Measurements from ENCODE around the gene WFIKKN1.

Gene WFIKKN1

GRCh38 chr16:630815-631405 is at the start of gene WFIKKN1:
Gene WFIKKN1 (plus strand): TSS chr16:630985. CDS start chr16:631254, 269 bp downstream.
- DNase-seq = no peak

- DNase-seq = no peak
Observed at GRCh38 chr16:582218-582613, 48.6 kb upstream of the WFIKKN1 start.

GRCh38 chr16:582614-583331 is 48.0 kb upstream of the WFIKKN1 start:
- no peak for DNase-seq

DNA sequence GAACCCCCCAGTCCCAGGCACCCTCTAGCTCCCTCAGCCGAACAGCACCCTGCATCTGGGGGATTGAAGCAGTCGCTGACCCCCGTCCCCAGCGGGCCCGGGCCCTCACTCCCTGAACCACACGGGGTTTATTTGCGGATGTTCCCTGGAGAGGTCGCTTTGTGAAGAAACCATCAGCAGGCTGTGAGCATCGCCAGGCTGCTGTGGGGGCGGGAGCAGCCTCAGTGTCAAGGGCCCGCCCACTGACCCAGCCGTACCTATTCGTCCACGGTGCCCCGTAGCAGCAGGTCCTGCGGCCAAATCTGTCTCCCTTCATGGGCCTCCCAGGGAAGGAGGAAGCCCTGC is 47.3 kb upstream of the WFIKKN1 start:
- no peak for DNase-seq

DNA sequence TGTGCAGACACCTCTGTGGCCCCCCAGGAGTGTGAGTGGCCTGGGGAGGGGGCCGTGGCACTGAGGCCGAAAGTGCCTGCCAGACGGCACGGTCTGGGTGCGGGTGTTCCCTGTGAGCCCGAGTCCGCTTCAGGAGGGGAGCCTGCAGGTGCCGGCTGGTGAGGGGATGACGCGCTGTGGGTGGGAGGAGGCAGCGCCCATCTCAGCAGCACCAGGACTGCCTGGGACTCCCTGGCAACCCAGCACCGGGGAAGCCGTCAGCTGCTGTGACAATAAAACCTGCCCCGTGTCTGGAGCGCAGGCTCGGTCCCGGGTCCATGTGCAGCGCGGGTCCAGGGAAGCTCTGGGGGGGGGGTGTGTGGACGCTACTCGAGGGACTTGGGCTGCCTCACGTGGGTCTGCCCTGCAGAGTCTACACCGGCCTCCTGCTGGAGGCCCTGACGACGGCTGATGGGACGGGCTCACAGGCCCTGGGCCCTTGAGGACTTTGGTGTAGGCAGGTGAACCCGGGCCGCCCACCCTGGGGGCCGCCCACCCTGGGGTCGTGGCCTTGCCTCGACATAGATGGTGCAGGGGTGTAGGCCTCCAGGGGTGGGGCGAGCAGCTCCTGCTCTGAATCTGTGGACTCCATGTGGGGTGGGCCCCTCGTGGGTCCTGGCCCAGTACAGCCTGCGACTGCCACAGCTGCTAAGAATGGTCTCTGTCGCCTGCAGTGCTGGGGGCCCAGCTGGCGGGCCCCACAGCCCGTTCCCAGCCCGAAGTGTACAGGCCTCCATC is 46.8 kb upstream of the WFIKKN1 start:
- no peak for DNase-seq

- DNase-seq = no peak
Observed at GRCh38 chr16:585351-585750, 45.4 kb upstream of the WFIKKN1 start.

DNA sequence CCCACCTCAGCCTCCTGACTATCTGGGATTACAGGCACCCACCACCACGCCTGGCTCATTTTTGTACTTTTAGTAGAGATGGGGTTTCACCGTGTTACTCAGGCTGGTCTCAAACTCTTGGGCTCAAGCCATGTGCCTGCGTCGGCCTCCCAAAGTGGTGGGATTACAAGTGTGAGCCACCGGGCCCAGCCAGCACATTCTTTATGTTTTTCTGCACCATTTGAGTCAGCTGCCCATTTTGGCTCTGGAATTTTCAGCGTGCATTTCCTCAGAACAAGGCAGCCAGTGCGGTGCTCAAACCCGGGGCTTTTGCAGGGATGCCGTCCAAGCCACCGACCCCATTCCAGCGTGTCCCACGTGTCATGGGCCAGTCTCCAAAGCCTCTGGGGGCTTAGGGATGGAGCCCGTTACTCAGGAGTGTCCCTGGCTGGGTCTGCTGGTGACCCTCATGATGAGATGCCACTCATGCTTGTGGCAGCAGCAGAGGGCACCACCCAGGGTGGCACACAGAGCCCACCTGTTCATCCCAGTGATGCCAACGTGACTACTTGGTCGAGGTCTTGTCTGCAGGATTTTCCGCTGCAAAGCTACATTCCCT is 44.6 kb upstream of the WFIKKN1 start:
- DNase-seq = no peak

DNA sequence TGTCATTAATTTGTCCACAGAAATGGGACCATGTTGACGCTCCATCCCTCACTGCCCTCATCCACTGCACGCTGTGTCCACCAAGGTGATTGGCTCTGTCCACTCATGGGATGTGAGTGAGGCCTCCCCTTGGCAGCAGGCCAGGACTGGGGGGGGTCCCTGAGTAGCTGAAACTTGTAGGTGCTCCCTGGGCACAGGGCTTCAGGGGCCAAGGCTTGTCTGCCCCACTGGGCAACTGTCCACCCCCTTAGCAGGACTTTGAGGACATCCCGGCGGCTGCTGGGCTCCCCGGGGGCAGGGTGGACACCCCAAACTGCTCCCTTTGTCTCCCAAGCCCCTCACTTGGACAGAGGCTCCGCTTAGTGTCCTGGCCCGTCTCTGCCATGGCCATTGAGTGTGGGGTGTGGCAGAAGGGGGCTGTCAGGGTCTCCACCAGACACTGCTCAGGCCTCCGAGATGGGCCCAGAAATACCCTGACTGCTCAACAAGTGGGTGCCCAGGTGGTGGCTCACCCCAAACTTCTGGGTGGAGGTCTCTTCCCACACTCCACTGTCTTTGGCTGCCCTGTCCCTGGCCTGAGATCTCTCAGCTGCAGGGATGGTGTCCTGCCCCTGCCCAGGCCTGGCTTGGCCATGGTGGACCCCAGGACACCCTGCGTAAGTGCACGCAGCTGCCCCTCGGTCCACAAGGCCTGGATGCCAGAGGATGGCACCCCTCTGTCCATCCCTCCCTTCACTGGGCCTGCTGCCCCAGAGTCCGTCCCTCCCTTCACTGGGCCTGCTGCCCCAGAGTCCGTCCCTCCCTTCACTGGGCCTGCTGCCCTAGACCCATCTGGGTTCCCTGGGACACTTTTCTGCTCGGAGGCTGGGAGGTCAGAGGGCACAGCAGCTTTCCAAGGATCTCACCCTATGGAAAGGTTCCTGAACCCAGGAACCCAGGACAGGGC is 43.9 kb upstream of the WFIKKN1 start:
- no peak for DNase-seq

DNA sequence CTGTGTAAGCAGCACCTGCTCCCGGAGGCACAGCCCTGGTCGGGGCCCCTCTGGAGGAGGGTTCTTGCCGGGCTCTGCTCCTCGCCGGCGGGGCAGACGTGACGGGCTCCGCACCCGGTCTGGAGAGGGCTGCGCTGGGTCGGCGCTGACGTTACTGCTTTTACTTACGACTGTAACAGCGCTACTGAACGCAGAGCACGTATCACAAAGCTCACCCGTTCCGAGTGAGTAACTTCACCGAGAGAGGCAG is 42.2 kb upstream of the WFIKKN1 start:
- no peak for DNase-seq

GRCh38 chr16:588889-589657 is 41.7 kb upstream of the WFIKKN1 start:
- peak; percentile 91 to 98 for DNase-seq

GRCh38 chr16:589658-590187 is 41.1 kb upstream of the WFIKKN1 start, which contains the start of gene RAB40C:
Gene RAB40C (plus strand): TSS chr16:590066. CDS start chr16:590292, 226 bp downstream.
- peak; percentile 95 to 98 for DNase-seq

DNA sequence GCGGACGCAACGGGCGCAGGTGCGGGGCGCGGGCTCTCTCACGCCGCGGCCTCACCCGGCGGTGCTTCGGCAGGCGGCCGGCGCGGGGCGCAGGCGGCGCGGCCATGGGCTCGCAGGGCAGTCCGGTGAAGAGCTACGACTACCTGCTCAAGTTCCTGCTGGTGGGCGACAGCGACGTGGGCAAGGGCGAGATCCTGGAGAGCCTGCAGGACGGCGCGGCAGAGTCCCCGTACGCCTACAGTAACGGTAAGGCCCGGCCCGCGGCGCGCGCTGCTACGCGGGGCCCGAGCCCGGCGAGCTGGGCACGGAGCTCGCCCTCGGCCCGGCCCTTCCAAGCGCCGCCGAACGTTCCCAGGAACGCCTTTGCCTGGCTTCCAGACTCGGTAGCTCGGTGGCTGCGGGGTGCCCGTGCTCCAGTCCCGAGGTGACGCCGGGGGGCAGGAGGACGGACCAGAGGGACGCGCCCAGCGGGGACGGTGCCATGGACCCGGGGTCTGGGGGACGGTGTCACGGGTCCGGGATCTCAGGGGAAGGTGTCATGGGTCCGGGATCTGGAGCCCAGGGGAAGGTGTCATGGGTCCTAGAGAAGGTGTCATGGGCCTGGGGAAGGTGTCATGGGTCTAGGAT is 40.5 kb upstream of the WFIKKN1 start:
- DNase-seq = no peak

DNA sequence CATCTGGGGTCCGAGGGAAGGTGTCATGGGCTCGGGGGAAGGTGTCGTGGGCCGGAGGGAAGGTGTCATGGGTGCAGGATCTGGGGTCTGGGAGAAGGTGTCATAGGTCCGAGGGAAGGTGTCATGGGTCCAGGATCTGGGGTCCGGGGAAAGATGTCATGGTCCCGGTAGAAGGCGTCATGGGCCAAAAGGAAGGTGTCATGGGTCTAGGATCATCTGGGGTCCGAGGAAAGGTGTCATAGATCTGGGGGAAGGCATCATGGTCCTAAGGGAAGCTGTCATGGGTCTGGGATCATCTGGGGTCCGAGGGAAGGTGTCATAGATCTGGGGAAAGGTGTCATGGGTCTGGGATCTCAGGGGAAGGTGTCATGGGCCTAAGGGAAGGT is 40.0 kb upstream of the WFIKKN1 start:
- DNase-seq = no peak

DNA sequence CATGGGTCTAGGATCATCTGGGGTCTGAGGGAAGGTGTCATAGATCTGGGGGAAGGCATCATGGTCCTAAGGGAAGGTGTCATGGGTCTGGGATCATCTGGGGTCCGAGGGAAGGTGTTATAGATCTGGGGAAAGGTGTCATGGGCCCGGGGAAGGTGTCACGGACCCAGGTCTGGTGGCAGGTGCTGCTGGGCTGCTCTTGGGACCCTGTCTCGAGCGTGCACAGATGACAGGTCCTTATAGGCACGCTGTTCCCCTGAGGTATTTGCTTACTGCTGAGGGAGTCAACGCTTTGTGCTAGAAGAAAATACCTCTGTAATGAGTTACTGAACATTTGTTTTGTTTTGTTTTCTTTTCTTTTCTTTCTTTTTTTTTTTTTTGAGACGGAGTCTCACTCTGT is 39.6 kb upstream of the WFIKKN1 start:
- no peak for DNase-seq

DNA sequence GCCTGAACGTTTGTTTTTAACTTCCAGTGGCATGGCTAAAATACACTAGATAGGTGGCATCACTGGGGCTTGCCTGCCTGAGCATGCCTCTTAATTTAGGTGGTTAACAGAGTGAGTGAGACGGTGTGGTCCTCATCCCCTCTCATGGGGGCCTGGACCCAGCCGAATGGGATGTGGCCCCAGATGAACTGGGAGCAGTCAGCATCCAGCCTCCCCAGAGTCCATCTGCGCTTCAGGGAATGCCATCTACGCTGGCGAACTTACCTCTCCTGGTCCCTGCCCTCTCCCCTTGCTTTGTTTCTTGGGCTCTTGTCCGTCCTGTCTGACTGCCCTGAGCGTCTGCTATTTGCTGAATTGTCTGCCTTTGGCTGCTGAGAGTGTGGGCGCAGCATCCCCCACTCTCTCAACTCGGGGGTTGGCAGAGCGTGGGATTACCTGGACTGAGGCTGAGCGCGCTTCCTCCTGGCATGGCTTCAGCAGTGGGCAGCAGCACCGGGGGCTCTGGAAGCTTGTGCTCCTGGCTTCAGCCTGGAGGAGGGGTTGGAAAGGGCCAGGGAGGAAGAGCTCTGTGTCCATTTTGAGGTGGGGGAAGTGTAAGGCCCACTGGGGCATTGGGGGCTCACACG is 38.8 kb upstream of the WFIKKN1 start:
- no peak for DNase-seq

- DNase-seq = peak; percentile 69 to 86
Observed at GRCh38 chr16:592518-593306, 38.1 kb upstream of the WFIKKN1 start.

- DNase-seq = no peak
Observed at GRCh38 chr16:593406-593805, 37.4 kb upstream of the WFIKKN1 start.

- DNase-seq = no peak
Observed at GRCh38 chr16:593807-594206, 37.0 kb upstream of the WFIKKN1 start.

GRCh38 chr16:595094-595528 is 35.7 kb upstream of the WFIKKN1 start:
- no peak for DNase-seq
